GM21737 (cell line): Measurements from ENCODE around the gene MPV17.
"Not testable (repeated sequence)": the region's sequence is repeated elsewhere in the genome, so short reads cannot be mapped to it uniquely, and the experiment has no call there.

Source experiments
- ATAC-seq: cut with Tn5 transposase; IDR thresholded peaks from one replicate; pipeline ENCODE4 v1.9.1; 2021; ENCODE audit warnings: mild to moderate bottlenecking, moderate library complexity; ENCODE audit not compliant: unreplicated experiment

Gene MPV17

DNA sequence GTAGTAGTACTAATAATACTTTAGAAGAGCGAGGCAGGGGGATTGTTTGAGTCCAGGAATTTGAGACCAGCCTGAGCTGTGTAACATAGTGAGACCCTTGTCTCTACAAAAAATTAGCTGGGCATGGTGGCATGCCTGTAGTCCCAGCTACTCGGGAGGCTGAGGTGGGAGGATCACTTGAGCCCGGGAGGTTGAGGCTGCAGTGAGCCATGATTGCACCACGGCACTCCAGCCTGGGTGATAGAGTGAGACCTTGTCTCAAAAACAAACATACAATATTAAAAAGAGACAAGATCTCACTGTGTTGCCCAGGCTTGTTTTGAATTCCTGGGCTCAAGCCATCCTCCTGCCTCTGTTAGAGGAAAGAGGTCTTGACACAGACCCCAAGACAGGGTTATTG is 22.3 kb downstream of the MPV17 start:
- ATAC-seq = not testable (repeated sequence)

DNA sequence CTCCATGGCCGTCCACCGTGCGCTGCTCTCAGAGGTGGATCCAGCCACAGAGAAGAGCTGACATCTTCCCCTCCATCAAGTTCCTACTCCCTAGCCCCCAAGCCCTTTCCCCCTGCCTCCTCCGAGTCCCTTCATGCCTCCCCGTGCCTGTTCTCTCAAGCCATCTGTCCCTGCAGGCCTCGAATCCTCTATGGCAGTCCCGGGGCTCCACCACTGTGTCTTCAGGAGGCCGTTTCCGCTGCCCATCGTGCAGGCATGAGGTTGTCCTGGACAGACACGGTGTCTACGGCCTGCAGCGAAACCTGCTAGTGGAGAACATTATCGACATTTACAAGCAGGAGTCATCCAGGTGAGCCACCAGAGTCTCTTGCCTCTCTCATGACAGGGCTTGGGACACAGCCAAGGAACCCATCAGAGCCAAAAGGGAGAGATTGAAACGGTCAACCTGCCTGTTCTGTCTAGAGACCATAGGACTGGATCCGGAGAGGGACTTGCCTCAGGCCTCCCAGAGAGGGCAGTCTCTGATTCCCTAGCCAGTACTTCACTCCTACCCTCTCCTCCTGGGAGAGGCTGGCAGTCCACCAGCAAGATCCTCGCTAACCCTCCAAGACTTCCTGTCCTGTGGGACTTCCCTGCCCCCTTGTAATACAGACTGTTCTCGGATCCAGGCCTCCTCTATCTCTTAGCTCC is 24.4 kb downstream of the MPV17 start:
- ATAC-seq = no peak

DNA sequence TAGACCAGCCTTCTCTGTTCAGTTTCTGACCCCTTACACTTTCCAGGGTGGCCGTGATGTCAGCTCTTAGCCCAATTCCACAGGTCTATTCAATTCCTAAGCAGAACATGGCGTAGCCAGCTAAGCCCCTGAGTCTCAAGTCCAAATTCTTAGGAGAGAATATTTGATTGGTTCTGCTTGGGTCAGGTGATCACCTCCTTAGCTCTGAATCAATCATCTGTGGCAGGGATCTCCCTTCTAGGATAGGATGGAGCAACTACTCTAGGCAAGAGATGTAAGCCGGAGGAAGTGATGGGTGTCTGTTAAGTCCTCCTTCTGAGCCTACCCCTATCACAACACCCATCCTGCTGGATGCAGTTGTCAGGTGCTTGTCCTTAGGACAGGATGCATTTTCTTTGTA is 25.7 kb downstream of the MPV17 start:
- ATAC-seq = no peak

DNA sequence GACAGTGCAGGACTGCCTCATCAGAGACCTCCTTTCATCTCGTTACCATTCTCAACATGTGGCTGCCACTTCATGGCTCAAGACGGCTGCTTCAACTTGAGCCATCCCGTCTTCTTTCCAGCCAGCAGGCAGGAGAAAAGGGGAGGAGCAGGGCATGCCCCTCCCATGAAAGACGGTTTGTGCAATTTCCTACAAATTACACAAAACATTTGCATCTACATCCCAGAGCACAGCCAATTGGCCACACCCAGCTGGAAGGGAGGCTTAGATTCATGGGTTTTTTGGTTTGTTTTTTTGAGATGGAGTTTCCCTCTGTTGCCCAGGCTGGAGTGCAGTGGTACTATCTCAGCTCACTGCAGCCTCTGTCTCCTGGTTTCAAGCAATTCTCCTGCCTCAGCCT is 26.4 kb downstream of the MPV17 start:
- no peak for ATAC-seq

DNA sequence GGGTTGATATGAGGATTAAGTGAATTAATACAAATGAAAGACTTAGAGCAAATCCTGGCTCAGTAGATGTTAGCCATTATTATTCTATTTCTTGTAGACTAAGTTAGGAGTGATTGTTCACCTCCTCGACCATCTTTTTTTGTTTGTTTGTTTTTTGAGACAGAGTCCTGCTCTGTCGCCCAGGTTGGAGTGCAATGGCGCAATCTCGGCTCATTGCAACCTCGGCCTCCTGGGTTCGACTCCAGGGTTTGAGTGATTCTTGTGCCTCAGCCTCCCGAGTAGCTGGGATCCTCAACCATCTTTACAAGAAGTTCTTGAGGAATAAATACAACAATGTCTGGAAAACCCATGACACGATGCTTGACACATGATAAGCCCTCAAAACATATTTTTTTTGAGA is 28.0 kb downstream of the MPV17 start:
- ATAC-seq = no peak

DNA sequence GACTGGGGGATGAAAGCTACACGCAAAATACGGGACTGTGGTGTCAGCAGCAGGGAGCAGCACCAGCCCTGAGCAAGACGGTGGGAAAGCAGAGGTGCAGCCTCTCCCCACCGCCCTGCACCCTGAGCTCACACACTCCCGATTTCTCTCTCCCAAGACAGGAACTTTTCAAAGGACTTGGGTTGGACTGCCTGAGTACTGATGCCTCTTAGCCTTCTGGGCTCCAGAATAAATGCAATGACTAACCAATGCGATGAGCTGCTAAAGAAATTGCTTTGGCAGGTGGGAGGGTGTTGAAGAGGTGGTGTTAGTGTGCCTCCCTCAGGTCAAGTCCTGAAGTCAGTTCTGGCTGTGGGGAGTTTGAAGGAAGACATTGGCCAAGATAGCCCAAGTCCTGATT is 31.0 kb downstream of the MPV17 start:
- ATAC-seq = no peak

DNA sequence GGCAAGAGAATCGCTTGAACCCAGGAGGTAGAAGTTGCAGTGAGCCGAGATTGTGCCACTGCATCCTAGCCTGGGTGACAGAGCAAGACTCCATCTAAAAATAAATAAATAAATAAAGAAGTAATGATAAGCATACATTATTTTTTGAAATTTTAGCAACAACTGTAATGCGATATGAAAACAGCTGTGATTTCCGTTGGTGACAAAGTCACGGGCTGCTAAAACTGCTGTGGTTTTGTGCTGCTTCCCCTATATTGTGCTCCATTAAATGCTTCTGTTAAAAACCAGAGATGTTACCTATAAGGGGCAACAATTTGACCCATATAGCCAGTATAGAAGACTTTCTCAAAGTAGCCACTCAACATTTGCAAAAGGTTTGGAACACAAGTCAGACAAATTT is 32.3 kb downstream of the MPV17 start:
- ATAC-seq = no peak

DNA sequence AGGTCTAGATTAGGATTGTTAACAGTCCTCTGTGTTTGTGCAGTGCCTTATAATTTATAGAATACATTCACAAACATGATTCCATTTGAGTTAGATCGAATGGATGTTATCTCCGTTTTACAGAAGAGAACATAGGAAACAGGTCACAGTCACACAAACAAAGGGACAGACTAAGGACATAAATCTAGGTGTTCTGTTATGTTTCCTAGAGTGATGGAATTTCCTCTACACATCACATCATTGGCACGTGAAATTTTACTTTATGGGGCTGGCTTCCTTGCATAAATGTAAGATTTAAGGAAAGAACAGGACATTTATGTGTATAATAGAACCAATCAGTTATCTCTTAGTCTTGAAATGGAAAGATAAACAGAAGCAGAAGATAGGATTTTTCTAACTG is 34.3 kb downstream of the MPV17 start:
- no peak for ATAC-seq

DNA sequence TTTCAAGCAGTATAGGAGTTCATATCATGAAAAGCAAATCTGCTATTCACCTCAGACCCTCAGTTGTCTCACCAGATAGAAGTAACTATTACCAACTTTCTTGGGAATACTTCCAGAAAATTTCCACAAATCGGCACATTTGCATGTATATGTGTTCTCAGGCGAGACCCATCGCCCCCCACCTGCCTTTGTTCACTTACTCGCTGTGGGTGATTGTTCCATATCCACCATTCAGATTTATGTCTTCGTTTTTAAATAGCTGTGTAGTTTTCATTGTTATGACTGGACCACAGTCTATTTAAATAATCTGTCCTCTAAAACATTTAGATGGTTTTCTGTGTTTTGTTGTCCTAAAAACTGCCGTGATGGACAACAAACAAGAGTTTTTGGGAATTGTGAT is 37.4 kb downstream of the MPV17 start:
- no peak for ATAC-seq

DNA sequence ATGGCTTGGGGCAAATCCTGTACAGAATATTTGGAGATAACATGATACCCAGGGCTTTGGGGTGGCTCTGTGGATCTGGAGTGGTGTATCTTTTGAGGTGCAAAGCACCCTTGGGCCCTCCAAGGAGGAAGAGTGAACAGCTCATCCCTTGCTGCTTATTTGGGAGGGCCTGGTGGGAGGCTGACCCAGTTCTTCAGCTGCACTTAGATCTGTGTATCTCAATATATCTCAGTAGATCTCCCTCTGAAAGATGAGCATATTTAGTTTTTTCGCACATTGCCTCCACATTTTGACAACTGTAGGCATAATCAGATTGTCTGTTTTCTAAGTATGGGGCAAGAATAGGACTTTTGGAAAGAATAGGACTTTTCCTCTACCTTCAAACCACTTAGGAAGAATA is 37.9 kb downstream of the MPV17 start:
- no peak for ATAC-seq

DNA sequence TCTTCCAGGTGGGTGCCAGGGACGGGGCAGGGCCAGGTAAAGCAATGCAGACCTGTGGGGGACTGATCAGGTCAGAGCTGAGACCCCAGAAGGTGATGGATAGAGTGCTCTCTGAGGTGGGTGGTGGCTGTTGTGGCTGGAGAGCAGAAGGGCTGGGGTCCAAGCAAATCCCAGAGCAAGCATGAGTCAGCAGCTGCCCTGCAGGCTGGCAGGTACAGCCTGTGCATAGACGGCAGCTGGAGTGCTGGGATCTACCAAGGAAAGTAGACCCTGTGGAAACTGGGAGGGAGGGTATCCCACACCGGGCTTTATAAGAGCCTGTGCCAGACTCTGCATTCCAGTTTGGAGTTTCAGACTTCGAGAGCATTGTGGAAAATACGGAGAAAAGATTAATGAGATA is 40.0 kb downstream of the MPV17 start:
- no peak for ATAC-seq

DNA sequence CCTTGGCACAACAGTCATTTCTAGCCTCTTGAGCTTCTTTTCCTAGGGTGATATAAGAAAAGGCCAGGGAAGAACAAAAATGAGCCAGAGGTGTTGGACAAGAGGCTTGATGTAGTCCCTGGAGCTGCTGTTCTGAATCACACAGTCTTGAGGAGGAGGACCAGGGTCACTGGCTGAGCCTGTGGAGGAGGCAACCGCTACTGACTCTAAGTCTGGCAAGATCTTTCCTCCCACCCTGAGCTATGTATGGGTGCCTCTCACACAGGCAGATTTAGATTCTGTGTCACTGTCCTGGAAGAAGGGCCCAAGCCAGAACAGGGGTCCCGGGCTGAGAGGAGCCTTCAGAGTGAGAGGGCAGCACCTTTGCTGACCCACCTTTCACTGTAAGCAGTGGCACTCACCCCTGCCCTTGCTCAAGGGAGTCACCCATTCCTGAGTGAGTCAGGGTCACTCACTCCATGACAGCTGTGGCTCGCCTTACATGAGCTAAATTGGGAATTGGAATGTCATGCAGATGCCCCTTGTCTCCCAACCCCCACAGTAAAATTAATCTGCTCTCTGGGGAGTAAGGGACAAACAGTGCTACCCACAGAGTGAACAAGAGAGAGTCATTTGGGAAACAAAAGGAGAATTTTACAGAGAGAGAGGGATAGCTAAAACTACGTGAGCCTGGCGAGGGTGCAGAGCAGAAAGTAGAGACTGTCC is 40.9 kb downstream of the MPV17 start, which contains the start of gene TRIM54:
Gene TRIM54, plus strand, starts transcription at position 575 of the 705 bp plus-strand sequence. CDS start 303 bp downstream, outside the sequence.
- ATAC-seq = no peak

DNA sequence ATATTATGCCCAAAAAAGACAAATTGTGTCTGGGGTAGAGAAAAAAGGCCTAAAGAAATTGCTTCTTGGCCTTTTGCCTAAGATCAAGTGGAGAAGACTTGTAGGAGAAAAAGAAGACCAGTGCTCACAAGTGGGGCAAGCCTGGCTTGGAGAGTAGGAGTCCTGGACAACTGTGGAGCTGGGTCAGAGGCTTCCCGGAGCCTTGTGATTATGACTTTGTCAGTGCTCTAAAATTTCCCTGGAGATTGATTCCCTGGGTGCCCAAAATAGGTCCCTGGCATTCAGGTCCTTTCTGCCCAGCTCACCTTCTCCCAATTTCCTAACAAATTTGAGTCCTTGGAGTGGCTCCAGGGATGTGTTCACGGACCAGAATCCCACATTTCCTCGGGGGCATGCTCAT is 41.5 kb downstream of the MPV17 start:
- ATAC-seq = no peak

DNA sequence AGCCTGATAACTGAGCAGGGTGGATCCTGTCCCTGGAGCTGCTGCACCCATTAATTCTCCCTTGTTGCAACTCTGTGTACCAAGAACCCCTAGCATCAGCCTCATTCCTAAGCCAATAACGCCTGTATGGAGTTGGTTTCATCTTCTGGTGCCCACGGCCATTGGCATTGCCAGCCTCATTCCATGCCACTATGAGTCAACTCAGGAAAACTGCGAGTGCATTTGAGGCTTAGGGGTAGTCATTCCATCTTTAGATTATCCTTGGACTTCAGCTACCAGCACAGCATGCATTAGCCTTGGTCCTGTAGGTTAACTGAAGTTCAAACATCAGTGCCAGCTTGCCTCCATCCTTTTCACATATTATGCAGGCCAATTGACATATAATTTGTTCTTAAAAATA is 42.1 kb downstream of the MPV17 start:
- no peak for ATAC-seq

DNA sequence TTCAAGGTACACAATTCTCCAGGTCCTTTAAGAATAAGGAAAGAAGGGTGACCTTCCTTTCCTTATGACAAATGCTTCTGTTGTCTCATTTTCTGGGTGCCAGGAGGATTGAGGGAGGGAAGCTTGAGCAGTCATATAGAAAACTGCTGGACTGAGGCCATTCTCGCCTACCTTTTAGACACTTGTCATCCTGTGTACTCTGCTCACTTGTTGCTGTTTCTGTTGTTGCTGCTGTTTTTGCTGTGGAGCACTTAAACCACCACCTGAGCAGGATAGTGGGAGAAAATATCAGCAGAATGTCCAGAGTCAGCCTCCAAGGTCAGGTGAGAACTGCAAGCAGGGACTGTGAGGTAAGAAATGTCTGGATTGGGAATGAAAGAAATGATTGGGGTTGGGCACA is 44.9 kb downstream of the MPV17 start:
- no peak for ATAC-seq

DNA sequence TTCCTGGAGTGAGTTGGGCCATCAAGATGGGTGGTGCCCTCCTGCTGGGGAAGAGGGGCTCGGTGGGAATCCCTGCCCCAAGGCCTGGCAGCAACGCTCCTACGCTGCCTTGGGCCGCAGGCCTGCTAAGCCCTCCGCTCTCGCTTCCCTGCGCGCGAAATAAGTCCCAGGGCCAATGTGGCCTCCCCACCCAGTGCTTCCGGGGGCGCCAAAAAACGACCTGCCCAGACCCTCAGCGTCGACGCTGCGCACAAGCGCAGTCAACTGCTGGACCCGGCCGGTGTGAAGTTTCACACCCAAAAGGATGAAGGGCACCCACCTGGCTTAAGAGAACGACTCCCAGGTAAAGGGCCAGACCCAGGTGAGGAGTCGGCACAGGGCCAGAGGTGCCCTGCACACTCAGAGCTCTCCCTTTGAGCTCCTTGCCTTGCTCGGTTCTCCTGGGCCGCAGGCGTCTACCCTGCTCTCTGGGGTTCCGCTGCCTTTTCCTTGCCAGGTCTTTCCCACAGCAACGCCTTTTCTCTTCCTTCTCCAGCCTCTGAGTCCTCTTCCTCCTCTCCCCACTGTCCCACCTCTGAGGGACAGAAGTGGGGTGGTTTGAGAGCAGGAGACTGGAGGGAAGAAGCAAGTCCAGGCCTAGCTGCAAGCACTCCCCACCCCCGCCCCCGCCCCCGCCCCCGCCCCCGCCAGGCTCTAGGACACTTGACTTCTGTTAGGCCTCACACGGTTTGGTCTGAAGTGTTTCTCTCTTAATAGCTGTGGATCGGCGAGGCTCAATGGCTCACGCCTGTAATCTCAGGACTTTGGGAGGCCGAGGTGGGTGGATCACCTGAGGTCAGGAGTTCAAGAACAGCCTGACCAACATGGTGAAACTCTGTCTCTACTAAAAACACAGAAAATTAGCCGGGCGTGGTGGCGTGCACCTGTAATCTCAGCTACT is 47.4 kb downstream of the MPV17 start, which contains the start of gene DNAJC5G:
Gene DNAJC5G, plus strand, starts transcription at position 223 of the 940 bp plus-strand sequence. CDS start 1,296 bp downstream, outside the sequence.
- ATAC-seq = no peak

DNA sequence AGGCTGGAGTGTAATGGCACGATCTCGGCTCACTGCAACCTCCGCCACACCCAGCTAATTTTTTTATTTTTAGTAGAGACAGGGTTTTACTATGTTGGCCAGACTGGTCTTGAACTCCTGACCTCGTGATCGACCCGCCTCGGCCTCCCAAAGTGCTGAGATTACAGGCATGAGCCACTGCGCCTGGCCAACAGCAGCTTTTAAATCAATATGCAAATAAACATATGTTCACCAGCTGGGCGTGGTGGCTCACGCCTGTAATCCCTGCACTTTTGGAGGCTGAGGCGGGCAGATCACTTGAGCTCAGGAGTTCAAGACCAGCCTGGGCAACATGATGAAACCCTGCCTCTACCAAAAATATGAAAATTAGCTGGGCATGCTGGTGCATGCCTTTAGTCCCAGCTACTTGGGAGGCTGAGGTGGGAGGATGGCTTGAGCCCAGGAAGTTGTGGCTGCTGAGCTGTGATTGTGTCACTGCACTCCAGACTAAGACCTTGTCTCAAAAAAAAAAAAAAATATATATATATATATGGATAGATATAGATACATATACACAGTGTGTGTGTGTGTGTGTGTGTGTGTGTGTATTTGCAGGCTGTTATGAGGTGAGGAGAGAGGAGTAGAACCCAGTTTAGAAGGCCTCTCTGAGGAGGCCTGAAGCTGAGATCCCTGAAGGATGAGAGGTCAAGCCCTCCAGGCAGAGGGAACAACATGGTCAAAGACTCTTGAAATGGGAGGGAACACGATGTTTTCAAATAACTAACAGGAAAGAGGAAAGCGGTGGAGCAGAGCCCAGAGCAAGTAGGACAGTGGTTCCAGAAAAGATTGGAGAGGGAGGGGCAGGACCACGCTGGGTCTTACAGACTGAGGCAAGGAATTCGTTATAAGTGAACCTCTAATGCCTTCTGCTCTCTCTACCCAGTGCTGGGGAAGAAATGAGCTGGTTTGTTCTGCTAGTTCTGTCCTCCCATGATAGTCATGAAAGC is 50.1 kb downstream of the MPV17 start:
- ATAC-seq = not testable (repeated sequence)

DNA sequence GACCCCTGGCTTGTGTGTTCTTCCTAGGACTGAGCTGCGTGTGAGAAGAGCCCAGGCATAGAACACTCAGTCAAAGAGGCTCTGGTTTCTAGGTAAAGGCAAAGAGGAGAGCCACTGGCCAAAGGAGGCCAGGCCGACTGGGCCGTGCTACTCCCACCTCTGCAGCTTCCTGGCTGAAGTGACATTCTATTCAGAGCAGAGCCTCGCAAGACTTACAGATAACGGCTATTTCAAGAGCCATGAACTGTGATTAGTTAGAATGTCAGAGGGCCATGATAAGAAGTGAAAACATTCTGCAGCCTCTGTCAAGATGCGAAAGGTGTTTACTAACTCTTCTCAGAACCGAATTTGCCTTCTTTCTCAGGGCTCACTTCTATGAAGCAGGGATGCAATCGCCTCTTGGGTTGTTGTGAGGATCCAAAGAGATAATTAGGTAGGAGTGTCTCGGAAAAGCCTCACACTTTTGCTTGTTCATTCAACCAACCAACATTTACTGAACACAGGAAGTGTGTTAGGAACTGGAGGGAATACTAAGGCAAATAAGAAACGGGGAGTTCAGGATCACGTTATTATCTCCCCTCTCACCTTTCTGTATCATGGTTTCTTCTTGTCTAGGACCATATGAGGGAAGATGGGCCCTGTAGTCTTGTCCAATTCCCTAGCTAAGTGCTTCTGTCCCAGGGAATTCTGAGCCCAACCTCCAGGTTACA is 51.1 kb downstream of the MPV17 start:
- ATAC-seq = no peak

DNA sequence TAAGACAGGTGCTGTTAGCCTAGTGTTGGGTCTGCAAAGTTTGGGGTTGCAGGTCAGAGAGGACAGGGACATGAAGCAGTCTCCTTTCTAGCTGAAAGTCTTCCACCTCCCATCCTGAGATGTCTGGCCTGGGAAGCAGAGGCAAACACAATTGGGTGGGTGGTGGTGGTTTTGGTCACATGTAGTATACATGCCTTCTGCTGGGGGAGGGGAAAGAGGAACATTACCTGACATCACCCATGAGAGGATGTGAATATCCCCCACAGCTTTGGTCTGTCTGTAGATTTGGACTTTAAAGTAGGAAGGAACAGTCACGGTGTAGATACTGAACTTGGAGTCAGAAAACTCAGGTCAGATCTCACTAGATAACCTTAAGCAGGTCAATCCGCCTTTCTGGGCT is 52.2 kb downstream of the MPV17 start:
- no peak for ATAC-seq

DNA sequence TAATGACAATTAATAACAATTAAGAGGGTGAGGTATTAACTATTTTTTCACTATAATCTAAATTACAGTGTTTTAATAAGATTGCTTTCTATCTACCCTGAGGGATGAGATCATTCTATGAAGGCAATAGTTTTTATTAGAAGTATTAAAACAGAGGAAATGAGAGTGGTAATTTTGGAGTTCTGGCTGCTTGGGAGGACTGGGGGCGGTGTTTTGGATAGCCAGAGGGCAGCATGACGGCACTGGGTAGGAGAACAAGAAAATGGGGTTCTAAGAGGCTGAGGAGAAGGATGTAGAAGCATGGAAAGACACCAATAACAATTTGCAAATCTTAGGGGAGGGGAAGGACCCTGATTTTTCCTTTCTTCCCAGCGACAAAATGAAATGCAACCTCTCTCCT is 52.8 kb downstream of the MPV17 start:
- no peak for ATAC-seq
